ENCODE data around the gene CCND3.

The CCND3 gene

GRCh38 chr6:41895300-41896233, 46.0 kb downstream of the CCND3 start, which contains the start of gene USP49:
Gene USP49, minus strand, starts transcription at chr6:41895375. Its CDS starts 88,392 bp downstream, at chr6:41806983.
- DNase-seq (ENCODE audit: extremely low spot score), result peak; percentile 94
- ChIA-PET CTCF (interaction anchor here (2.2 to 2.5 kb wide), 2 partner anchors 8 to 26 kb away, joined by 9 to 16 read pairs; partner anchors contain the start of genes BYSL and MED20), POLR2A (interaction anchor here (0.6 to 0.9 kb wide), 4 partner anchors 22 to 1111 kb away, joined by 4 to 9 read pairs (median 4); partner anchors contain the start of genes BYSL and MED20)
- no peak for TF ChIP-seq CTCF (IDR thresholded peaks at IDR 0.05; ENCODE audit: control extremely low read depth, extremely low read depth, low read depth, missing control alignments)

- POLR2A ChIA-PET, result interaction anchor here (0.6 kb wide), 1 partner anchor 1112 kb away, joined by 5 read pairs; no protein-coding TSS in a partner anchor
- DNase-seq (ENCODE audit: extremely low spot score), result no peak
- CTCF ChIA-PET, result interaction anchor here (0.7 to 2.2 kb wide), 2 partner anchors 14 to 27 kb away, joined by 3 to 16 read pairs; partner anchors contain the start of genes BYSL and MED20
- TF ChIP-seq CTCF (IDR thresholded peaks at IDR 0.05; ENCODE audit: control extremely low read depth, extremely low read depth, low read depth, missing control alignments), result no peak
These were observed 47.0 kb downstream of the CCND3 start for GRCh38 chr6:41894366-41895299.

- POLR2A ChIA-PET, result no interaction called here
These were observed 48.6 kb downstream of the CCND3 start for GRCh38 chr6:41892921-41893564.

GRCh38 chr6:41887331-41887751, 54.3 kb downstream of the CCND3 start:
- ChIA-PET CTCF (interaction anchor here (1.3 to 2.0 kb wide), 6 partner anchors 10 to 157 kb away, joined by 3 to 9 read pairs (median 5); partner anchors contain the start of genes BYSL and MED20), POLR2A (interaction anchor here (0.6 kb wide), 1 partner anchor 218 kb away, joined by 3 read pairs; no protein-coding TSS in a partner anchor)
- no peak for DNase-seq (ENCODE audit: extremely low spot score)
- TF ChIP-seq CTCF (IDR thresholded peaks at IDR 0.05; ENCODE audit: control extremely low read depth, extremely low read depth, low read depth, missing control alignments), result no peak

More at GRCh38 chr6:41892921-41893564, 48.6 kb downstream of the CCND3 start:
- no peak for TF ChIP-seq CTCF (IDR thresholded peaks at IDR 0.05; ENCODE audit: control extremely low read depth, extremely low read depth, low read depth, missing control alignments)
- CTCF ChIA-PET, result interaction anchor here (0.8 kb wide), 1 partner anchor 9 kb away, joined by 3 read pairs; no protein-coding TSS in a partner anchor
- DNase-seq (ENCODE audit: extremely low spot score), result no peak

GRCh38 chr6:41885930-41886329, 55.7 kb downstream of the CCND3 start:
- ChIA-PET POLR2A (no interaction called here), CTCF (interaction anchor here (0.9 kb wide), 1 partner anchor 40 kb away, joined by 3 read pairs; no protein-coding TSS in a partner anchor)
- no peak for DNase-seq (ENCODE audit: extremely low spot score)
- TF ChIP-seq CTCF (IDR thresholded peaks at IDR 0.05; ENCODE audit: control extremely low read depth, extremely low read depth, low read depth, missing control alignments), result no peak
